ENCODE measurements around the gene WDR62.

The WDR62 gene

GRCh38 chr19:36093146-36093662, 38.5 kb downstream of the WDR62 start:
- H3K4me3 ChIP-seq (ENCODE audit: low read length), result no peak overlapping the region
- no peak for DNase-seq (ENCODE audit: low read depth)
- TF ChIP-seq CTCF (conservative IDR thresholded peaks at IDR 0.05; ENCODE audit: low read depth, low read length), result no peak

GRCh38 chr19:36093687-36094086, 39.0 kb downstream of the WDR62 start:
- no peak for TF ChIP-seq CTCF (conservative IDR thresholded peaks at IDR 0.05; ENCODE audit: low read depth, low read length)
- DNase-seq (ENCODE audit: low read depth), result no peak
- H3K4me3 ChIP-seq (ENCODE audit: low read length), result no peak overlapping the region

GRCh38 chr19:36097036-36097435, 42.3 kb downstream of the WDR62 start:
- no peak for TF ChIP-seq CTCF (conservative IDR thresholded peaks at IDR 0.05; ENCODE audit: low read depth, low read length)
- no peak for DNase-seq (ENCODE audit: low read depth)
- no peak overlapping the region for H3K4me3 ChIP-seq (ENCODE audit: low read length)

GRCh38 chr19:36099166-36099785, 44.6 kb downstream of the WDR62 start:
- DNase-seq (ENCODE audit: low read depth), result no peak
- no peak for TF ChIP-seq CTCF (conservative IDR thresholded peaks at IDR 0.05; ENCODE audit: low read depth, low read length)
- H3K4me3 ChIP-seq (ENCODE audit: low read length), result no peak overlapping the region

DNA sequence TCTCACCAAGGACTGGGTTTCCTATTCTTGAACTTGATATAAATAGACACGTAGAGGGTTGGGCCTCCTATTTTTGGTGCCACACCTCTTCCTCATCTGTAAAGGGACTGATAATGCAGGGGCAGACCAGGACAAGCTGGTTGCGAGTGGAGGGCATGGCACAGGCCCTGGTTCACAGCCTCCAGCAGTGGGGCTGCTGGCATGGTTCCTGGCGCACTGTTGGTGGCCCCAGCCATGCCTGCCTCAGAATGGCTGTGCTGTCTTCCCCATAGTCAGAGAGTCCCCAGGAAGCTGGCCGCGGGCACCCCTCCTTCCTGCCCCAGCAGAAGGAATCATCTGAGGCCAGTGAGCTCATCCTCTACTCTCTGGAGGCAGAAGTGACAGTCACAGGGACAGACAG, 45.8 kb downstream of the WDR62 start:
- TF ChIP-seq CTCF (conservative IDR thresholded peaks at IDR 0.05; ENCODE audit: low read depth, low read length), result no peak
- H3K4me3 ChIP-seq (ENCODE audit: low read length), result no peak overlapping the region
- no peak for DNase-seq (ENCODE audit: low read depth)

GRCh38 chr19:36101550-36102327, 47.0 kb downstream of the WDR62 start:
- DNase-seq (ENCODE audit: low read depth), result no peak
- H3K4me3 ChIP-seq (ENCODE audit: low read length), result no peak overlapping the region
- TF ChIP-seq CTCF (conservative IDR thresholded peaks at IDR 0.05; ENCODE audit: low read depth, low read length), result no peak
